SU-DHL-6 (cell line): ENCODE data around the gene TMEM252.

ENCODE experiments used
- EZH2phosphoT487 ChIP-seq: fragments of 200-600 bp; sonication (generic), shearing (Covaris generic); conservative IDR thresholded peaks from 2 replicates; pipeline ENCODE4 v1.6.1; 2018; ENCODE audit warnings: mild to moderate bottlenecking, antibody characterized with exemption, low read length, moderate library complexity, mixed read lengths
- TF ChIP-seq, protein P1 (sequence below): fragments of 200-600 bp; sonication (generic); IDR thresholded peaks from one replicate; pipeline ENCODE4 v1.5.1; 2017; ENCODE audit warnings: antibody characterized with exemption, mild to moderate bottlenecking, low read length, moderate library complexity; ENCODE audit not compliant: insufficient read depth, poor library complexity, severe bottlenecking

DNA sequence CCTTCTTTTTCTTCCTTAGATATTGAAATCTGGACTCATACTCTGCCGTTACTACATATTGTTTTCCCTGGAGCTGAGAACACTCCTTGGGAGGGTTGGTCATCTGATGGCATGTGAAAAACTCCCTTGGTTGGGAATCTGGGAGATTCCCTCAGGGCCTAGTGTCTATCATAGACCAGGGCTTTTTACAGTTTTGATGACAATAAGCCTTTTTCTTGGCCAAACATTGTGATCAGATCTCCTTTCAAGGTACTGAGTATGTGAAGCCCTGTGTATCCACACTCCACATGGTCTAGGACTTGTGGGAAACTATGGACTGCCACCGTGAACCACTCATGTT, 32.9 kb downstream of the TMEM252 start:
- TF ChIP-seq, protein P1, sequence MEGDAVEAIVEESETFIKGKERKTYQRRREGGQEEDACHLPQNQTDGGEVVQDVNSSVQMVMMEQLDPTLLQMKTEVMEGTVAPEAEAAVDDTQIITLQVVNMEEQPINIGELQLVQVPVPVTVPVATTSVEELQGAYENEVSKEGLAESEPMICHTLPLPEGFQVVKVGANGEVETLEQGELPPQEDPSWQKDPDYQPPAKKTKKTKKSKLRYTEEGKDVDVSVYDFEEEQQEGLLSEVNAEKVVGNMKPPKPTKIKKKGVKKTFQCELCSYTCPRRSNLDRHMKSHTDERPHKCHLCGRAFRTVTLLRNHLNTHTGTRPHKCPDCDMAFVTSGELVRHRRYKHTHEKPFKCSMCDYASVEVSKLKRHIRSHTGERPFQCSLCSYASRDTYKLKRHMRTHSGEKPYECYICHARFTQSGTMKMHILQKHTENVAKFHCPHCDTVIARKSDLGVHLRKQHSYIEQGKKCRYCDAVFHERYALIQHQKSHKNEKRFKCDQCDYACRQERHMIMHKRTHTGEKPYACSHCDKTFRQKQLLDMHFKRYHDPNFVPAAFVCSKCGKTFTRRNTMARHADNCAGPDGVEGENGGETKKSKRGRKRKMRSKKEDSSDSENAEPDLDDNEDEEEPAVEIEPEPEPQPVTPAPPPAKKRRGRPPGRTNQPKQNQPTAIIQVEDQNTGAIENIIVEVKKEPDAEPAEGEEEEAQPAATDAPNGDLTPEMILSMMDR: no peak
- TF ChIP-seq EZH2phosphoT487: no peak
